Measurements from ENCODE around the gene PCDHA8.
"Not testable (repeated sequence)": the region's sequence is repeated elsewhere in the genome, so short reads cannot be mapped to it uniquely, and the experiment has no call there.

PCDHA8 gene

GRCh38 chr5:140828362-140828737, 12.6 kb upstream of the PCDHA8 start (continued):
- TF ChIP-seq PATZ1 (CRISPR knock-in tag; IDR thresholded peaks at IDR 0.05; ENCODE audit: borderline replicate concordance) = no peak
- TF ChIP-seq ISL1 (CRISPR knock-in tag; IDR thresholded peaks at IDR 0.05) = no peak
- TF ChIP-seq OSR1 (CRISPR knock-in tag; IDR thresholded peaks at IDR 0.05) = no peak
- no peak for TF ChIP-seq TOX (CRISPR knock-in tag; IDR thresholded peaks at IDR 0.05; ENCODE audit: borderline replicate concordance)
- TF ChIP-seq BACH2 (CRISPR knock-in tag; IDR thresholded peaks at IDR 0.05; ENCODE audit: borderline replicate concordance) = no peak

GRCh38 chr5:140829511-140830501, 11.2 kb upstream of the PCDHA8 start:
- not testable (repeated sequence) for ATAC-seq

- TF ChIP-seq TSHZ2 (CRISPR knock-in tag; IDR thresholded peaks at IDR 0.05) (no peak), SNAI2 (CRISPR knock-in tag; IDR thresholded peaks at IDR 0.05) (no peak), ZNF565 (CRISPR knock-in tag; conservative IDR thresholded peaks at IDR 0.05; ENCODE audit: low read depth) (no peak), ZNF8 (CRISPR knock-in tag; IDR thresholded peaks at IDR 0.05) (no peak), TCF4 (CRISPR knock-in tag; IDR thresholded peaks at IDR 0.05; ENCODE audit: borderline replicate concordance) (no peak), ESRRG (CRISPR knock-in tag; IDR thresholded peaks at IDR 0.05) (no peak)
- ATAC-seq = no peak
Observed at GRCh38 chr5:140833993-140834392, 7.0 kb upstream of the PCDHA8 start, which contains the start of gene PCDHA7. Gene PCDHA7, plus strand, starts transcription at chr5:140834269. Its CDS starts 115 bp downstream, at chr5:140834384.

GRCh38 chr5:140834439-140835008, 6.5 kb upstream of the PCDHA8 start:
- ATAC-seq = not testable (repeated sequence)

- no peak for ATAC-seq
- TF ChIP-seq CSDC2 (CRISPR knock-in tag; IDR thresholded peaks at IDR 0.05) = no peak
- TF ChIP-seq ZNF8 (CRISPR knock-in tag; IDR thresholded peaks at IDR 0.05) = no peak
- TF ChIP-seq ARNTL (CRISPR knock-in tag; IDR thresholded peaks at IDR 0.05; ENCODE audit: borderline replicate concordance, low read depth) = no peak
- TF ChIP-seq ZFP30 (CRISPR knock-in tag; IDR thresholded peaks at IDR 0.05) = no peak
- no peak for TF ChIP-seq ESRRG (CRISPR knock-in tag; IDR thresholded peaks at IDR 0.05)
- TF ChIP-seq ZNF70 (CRISPR knock-in tag; IDR thresholded peaks at IDR 0.05) = no peak
- TF ChIP-seq POU6F1 (CRISPR knock-in tag; IDR thresholded peaks at IDR 0.05; ENCODE audit: borderline replicate concordance, low read depth) = no peak
- no peak for TF ChIP-seq TOX (CRISPR knock-in tag; IDR thresholded peaks at IDR 0.05; ENCODE audit: borderline replicate concordance)
Observed at GRCh38 chr5:140835622-140836510, 5.1 kb upstream of the PCDHA8 start.

Data from SK-N-SH treated with all-trans-retinoic acid at 6 μM for 48 hours (cell line).